Cardiac muscle cell (in vitro differentiated cells and primary cell): ENCODE results near the gene ADAMTS18. TPM values are rescaled to one million over a fixed set of nuclear protein-coding genes. Genes with fewer than 3 reads are reported as not detected.

Experiments used
- DNase-seq, 2 donors: peaks; one replicate each; pipeline versions ENCODE4 v3.0.0 to v3.0.0-alpha.2; 2010 to 2017; ENCODE audit warnings: low read depth in 1 of 2, low spot score in 1 of 2
- H3K27ac ChIP-seq: fragments of 200-600 bp; sonication (generic); 2 replicates; pipeline ENCODE4 v1.5.1; 2016
- H3K27me3 ChIP-seq: fragments of 200-600 bp; sonication (generic); 2 replicates; pipeline ENCODE4 v1.6.0; 2016; ENCODE audit warnings: control low read depth
- H3K36me3 ChIP-seq: fragments of 200-600 bp; sonication (generic); 2 replicates; pipeline ENCODE4 v1.5.1; 2016; ENCODE audit warnings: control low read depth
- H3K4me1 ChIP-seq: fragments of 200-600 bp; sonication (generic); 2 replicates; pipeline ENCODE4 v1.8.1; 2017; ENCODE audit warnings: low read depth, mild to moderate bottlenecking, mixed run types
- H3K4me3 ChIP-seq: fragments of 200-600 bp; sonication (generic); 2 replicates; pipeline ENCODE4 v1.5.1; 2016; ENCODE audit warnings: mild to moderate bottlenecking
- H3K9me3 ChIP-seq: fragments of 200-600 bp; sonication (generic); 2 replicates; pipeline ENCODE4 v1.5.1; 2017; ENCODE audit warnings: low read depth, mild to moderate bottlenecking, control low read depth
- polyA plus RNA-seq: library from polyadenylated mRNA; unstranded; fragments of >200 nt; fragmentation: Nextera tagmentation; extraction: Ambion mirVana; gene quantifications from 2 replicates; pipeline ENCODE4 v1.2.1, GENCODE V29; 2016
- total RNA-seq: library from RNA; depleted of rRNA; stranded (reverse); fragments of >200 nt; gene quantifications from 2 replicates; pipeline ENCODE4 v1.2.3, GENCODE V29; 2016
- TF ChIP-seq, protein P1 (sequence below): IDR thresholded peaks from 2 replicates; pipeline ENCODE4 v1.5.1; 2012; ENCODE audit warnings: low read depth, mild to moderate bottlenecking, low read length

The ADAMTS18 gene
- total and polyA plus RNA-seq, 2 experiments from 2014 or later: 0.06 TPM; not detected in 1

DNA sequence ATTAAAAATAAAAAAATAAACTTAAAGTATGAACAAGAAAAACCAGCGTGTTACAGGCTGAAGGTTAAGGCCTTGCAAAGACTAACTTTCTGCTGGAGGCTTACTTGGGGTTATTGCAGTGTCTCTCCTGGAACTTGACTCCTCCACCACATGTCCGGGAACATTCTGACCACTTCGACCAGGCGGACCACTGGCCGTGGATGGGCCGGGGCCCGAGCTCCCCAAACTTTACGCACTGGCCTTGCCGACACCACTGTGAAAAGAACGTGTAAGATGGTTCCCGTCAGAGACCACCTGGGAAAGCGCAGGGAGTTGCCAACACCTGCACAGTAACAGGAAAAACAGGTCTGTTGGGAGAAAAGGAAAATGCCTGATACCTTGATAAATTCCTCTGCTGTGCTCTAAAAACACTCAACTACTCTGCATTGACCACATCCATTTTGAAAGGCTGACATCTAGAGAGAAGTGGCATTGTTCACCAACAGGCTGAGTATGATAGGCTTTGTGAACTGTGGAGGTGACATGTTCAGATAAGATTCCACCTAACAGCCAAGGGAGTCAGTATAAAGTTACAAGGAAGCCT lies 99.1 kb downstream of the ADAMTS18 start:
- Histone ChIP-seq H3K27me3 (no peaks in the 10 kb centered on the region), H3K36me3 (no peaks in the 10 kb centered on the region), H3K4me3 (no peak overlapping the region), H3K27ac (no peak overlapping the region), H3K9me3 (no peaks in the 10 kb centered on the region), H3K4me1 (peaks cover 9% of the 10 kb centered on the region)
- peak in 1 of 2 donors; percentile 34 for DNase-seq
- TF ChIP-seq, protein P1, sequence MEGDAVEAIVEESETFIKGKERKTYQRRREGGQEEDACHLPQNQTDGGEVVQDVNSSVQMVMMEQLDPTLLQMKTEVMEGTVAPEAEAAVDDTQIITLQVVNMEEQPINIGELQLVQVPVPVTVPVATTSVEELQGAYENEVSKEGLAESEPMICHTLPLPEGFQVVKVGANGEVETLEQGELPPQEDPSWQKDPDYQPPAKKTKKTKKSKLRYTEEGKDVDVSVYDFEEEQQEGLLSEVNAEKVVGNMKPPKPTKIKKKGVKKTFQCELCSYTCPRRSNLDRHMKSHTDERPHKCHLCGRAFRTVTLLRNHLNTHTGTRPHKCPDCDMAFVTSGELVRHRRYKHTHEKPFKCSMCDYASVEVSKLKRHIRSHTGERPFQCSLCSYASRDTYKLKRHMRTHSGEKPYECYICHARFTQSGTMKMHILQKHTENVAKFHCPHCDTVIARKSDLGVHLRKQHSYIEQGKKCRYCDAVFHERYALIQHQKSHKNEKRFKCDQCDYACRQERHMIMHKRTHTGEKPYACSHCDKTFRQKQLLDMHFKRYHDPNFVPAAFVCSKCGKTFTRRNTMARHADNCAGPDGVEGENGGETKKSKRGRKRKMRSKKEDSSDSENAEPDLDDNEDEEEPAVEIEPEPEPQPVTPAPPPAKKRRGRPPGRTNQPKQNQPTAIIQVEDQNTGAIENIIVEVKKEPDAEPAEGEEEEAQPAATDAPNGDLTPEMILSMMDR: no peak

DNA sequence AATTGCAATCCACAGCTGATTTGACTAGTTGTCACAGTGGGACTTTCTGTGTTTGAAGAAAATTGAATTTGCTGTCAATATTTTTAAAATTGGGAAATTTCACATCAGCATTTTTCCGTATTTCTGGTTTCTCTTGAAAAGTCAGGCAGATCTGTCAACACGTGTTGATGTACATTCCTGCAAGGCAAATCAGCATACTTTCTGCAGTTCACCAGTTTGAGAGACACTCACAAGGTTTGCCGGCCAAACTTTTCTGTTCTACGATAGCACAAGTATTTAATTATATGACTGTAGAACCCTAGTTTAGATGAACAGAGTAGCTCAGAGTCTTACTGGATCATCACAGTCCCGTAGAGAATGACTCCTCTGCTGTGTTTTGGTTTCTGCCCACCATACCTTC lies 102.0 kb downstream of the ADAMTS18 start:
- no peaks in the 10 kb centered on the region for H3K9me3 ChIP-seq
- peaks cover 9% of the 10 kb centered on the region for H3K4me1 ChIP-seq
- H3K27me3 ChIP-seq: no peaks in the 10 kb centered on the region
- TF ChIP-seq, protein P1: no peak
- H3K4me3 ChIP-seq: no peak overlapping the region
- peak in 1 of 2 donors; percentile 66 for DNase-seq
- no peaks in the 10 kb centered on the region for H3K36me3 ChIP-seq
- no peak overlapping the region for H3K27ac ChIP-seq

GRCh38 chr16:77331802-77332586 lies 102.8 kb downstream of the ADAMTS18 start:
- H3K9me3 ChIP-seq: no peaks in the 10 kb centered on the region
- TF ChIP-seq, protein P1: no peak
- H3K36me3 ChIP-seq: no peaks in the 10 kb centered on the region
- DNase-seq: no peak
- no peaks in the 10 kb centered on the region for H3K27me3 ChIP-seq
- no peak overlapping the region for H3K4me3 ChIP-seq
- H3K27ac ChIP-seq: no peak overlapping the region
- H3K4me1 ChIP-seq: peaks cover 9% of the 10 kb centered on the region

GRCh38 chr16:77331043-77331442 lies 103.8 kb downstream of the ADAMTS18 start:
- Histone ChIP-seq H3K4me3 (no peak overlapping the region), H3K27me3 (no peaks in the 10 kb centered on the region), H3K36me3 (no peaks in the 10 kb centered on the region), H3K9me3 (no peaks in the 10 kb centered on the region), H3K4me1 (peaks cover 7% of the 10 kb centered on the region), H3K27ac (no peak overlapping the region)
- TF ChIP-seq, protein P1: no peak
- no peak for DNase-seq

- no peak for DNase-seq
- Histone ChIP-seq H3K27ac (no peak overlapping the region), H3K9me3 (no peaks in the 10 kb centered on the region), H3K27me3 (no peaks in the 10 kb centered on the region), H3K4me1 (peaks cover 2% of the 10 kb centered on the region), H3K4me3 (no peak overlapping the region), H3K36me3 (no peaks in the 10 kb centered on the region)
- TF ChIP-seq, protein P1: no peak
Measured at GRCh38 chr16:77330332-77331042, 104.3 kb downstream of the ADAMTS18 start.
